Activated CD4-positive, alpha-beta T cell treated with anti-CD3 and anti-CD28 coated beads, Interleukin-2, Interleukin-6, amounts not matched to agents 100 ng/mL and 50 ng/mL, durations not matched to agents 16 hours and 8 hours (primary cell): Measurements from ENCODE around the gene C4BPB.

Source experiments
- DNase-seq: peaks from one replicate; pipeline ENCODE4 v3.0.0-alpha.2; 2020

The C4BPB gene

DNA sequence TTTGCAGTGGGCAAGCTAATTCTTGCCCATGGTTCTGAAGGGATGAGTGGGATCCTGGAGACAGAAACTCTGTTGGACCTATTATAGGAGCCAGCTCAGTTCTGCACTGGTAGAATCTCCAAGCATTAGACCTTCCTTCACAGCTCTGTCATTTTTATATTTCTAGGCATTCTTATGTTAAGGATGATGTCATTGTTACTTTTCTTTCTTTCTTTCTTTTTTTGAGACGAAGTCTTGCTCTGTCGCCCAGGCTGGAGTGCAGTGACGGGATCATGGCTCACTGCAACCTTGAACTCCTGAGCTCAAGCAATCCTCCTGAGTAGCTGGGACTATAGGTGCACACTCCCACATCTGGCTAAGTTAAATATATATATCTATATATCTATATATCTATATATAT, 28.1 kb upstream of the C4BPB start:
- no peak for DNase-seq

GRCh38 chr1:207062058-207062457, 26.6 kb upstream of the C4BPB start:
- DNase-seq = no peak

GRCh38 chr1:207063014-207063413, 25.6 kb upstream of the C4BPB start:
- no peak for DNase-seq

DNA sequence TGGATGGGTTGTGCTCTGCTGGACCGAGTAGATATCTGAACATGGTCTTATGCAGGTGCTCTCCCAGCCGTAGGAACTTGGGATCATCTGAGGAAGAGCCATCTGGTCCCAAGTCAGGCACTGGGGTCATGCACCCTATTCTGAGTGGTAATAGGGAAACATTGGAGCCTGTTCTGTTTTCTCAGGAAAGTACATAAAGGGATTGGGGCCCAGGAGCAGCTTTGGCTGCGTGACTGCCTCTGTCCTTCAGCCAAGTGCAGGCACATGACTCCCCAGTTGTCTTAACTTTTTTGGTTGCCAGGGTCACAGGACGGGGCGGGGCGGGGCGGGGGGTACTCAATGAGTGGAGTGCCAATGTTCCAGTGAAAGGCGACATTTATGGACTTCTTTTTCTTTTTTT, 24.1 kb upstream of the C4BPB start:
- DNase-seq = no peak

DNA sequence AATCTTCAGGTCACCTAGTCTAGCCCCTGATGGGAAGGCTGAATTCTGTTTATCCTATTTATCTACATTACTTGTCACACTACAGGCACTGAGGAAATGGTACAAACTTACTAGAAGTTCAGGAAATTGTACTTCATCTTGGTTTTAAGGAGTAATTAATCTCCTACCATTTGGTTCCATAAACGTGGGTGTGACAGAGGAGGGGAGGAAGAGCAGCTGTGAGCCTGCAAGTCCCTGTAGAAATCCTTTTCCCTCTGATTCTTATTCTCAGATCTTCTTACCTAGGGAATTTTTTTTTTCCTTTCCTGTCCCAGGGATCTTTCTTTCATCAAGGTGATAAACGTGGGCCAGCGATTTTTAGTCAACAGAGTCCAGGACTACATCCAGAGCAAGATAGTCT, 21.5 kb upstream of the C4BPB start:
- no peak for DNase-seq

- DNase-seq = no peak
Measured at GRCh38 chr1:207067665-207068064, 21.0 kb upstream of the C4BPB start.

- DNase-seq = no peak
Measured at GRCh38 chr1:207069061-207069460, 19.6 kb upstream of the C4BPB start.

DNA sequence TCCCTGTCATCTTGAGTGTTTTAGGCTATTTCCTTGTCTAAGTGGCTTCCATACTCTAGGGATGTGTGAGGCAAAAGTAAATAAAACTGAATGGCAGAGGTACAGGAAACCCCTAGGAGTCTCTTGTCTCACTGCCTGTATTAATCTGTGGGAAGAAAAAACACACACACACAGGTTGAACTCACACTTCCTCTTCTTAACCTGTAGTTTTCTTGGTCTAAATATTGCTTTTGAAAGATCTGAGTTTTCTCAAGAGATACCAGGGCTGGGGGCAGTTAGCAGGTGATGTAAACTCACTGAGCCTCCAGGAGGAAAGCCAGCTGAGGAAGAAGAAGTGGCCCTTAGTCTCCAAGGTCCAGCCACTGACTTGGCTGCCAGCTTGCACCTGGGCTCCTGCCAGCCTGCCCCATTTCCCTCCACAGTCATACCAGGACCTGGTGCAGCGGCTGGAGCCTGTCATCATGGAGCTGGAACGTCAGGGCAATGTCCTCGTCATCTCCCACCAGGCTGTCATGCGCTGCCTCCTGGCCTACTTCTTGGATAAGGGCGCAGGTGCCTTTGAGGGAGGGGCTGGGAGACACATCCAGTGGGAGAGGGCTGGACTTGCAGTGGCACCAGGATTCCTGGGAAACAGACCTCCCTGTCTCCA, 18.7 kb upstream of the C4BPB start:
- no peak for DNase-seq

- DNase-seq = no peak
Measured at GRCh38 chr1:207070811-207071210, 17.8 kb upstream of the C4BPB start.

DNA sequence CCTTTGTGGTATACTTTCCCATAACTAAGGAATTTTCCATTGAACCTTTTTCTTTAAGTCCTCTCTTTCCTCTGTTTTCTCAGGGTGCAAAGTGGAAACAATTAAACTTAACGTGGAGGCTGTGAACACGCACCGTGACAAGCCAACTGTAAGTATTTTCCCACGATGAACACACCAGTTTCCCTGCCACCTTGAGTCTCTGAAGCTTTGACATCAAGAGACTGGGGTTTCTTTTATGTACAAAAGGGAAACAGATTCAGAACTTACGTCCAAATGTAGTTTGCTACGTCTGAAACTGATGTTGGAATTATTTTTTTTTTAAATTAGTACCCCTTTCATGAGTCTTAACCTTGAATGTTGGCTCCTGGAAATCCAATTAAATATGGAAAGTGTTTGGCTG, 17.2 kb upstream of the C4BPB start:
- no peak for DNase-seq

DNA sequence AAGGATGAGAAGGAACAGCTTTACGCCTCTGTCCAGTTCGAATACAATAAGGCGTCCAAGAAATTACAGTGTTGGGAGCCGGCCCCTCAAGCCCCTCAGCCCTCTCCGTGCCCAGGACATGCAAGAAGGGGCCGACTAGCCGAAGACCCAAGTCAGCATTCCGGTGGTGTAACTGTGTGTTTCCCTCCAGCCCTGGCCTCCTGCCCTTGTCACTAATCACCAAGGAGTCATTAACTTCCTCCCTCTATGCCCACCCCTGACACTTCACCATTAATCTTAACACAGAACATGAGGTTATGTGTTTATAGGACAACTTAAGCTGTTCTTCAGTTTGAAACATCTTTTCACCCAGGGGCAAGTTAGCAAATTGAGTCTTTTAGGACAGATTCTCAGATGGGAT, 16.4 kb upstream of the C4BPB start:
- no peak for DNase-seq

GRCh38 chr1:207073906-207074820, 14.5 kb upstream of the C4BPB start:
- no peak for DNase-seq

- no peak for DNase-seq
Measured at GRCh38 chr1:207076181-207076955, 12.3 kb upstream of the C4BPB start.

DNA sequence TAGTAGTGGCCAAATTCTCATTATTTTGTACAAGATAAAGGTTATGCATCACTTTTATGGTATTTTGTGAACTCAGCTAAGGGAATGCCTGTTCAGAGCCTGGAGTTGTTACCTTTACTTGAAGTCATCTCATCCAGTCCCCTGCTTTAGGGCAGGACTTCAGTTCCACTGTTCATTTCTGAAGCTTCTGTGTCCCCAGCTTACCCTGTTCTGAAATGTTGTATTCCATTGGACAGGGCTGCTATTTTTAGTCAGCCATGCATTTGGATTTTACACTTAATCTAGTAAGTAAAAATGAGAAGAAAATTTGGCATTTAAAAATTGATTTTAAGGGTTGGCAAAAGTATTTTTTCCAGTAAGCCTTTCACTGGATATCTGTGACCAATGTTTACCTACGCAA, 11.6 kb upstream of the C4BPB start:
- no peak for DNase-seq

DNA sequence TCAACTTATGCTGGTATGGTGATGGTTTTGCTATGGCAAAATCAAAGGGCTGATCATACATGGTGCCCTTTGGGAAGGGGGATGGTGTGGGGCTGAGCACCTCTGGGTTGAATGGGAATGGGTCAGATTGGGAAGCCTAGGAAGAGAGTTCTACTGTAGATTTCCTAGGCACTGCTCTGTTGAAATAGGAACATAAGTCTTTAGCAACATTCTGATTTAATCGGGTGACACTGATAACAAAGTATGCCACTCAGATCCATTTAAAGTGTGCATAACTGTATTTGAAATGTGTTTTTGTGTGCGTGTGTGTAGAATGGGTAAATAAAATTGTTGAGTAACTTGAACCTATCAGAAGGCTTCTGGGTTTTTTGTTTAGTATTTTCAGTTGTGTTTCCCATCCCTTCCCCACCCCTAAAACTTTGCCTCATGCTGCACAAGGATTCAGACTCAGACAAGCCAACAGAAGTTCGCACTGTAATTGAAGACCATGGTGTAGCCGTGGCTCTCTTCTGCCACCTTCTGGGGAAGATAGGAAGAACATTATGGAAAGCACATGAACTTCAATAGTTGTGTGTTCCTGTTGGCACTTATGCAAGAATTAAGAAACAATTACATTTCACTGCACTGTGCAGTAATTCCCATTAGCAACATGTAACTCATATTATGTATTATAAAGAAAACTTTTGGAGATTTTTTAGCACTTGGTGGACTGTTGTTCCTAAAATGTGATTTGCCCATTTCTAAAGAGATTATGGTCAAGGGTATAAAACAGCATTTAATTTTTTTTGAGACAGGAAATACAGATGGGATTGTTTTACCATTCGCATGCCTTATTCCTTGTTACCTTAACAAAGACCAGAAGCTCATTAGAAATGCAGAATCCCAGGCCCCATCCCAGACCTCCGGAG, 10.9 kb upstream of the C4BPB start:
- peak; percentile 81 for DNase-seq

- no peak for DNase-seq
Measured at GRCh38 chr1:207078578-207079132, 10.0 kb upstream of the C4BPB start.

DNA sequence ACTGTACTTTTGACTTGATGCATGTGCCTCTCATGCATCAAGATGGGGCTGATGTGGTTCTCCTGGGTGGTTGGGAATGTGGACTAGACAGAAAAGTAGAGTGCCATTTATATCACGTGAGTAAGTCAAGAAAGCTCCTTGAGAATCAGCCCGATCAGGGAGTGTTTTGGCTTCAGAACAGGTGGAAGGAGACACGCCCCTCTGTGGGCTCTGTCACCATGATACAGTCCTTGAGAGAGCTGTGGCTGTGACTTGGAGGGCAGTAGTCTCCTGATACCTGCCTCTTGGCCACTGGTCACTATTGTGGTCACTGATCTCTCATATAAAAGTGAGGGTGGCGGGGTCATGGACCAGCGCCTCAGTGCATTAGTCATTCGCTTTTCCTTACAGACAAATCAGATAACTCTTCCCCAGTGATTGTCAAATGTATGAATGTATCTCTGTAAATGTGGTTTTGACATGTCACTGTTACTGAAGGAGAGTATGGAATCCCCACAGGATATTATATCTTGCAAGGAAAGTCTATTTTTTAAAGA, 8.9 kb upstream of the C4BPB start:
- DNase-seq = no peak

GRCh38 chr1:207081088-207081487, 7.6 kb upstream of the C4BPB start:
- no peak for DNase-seq

- no peak for DNase-seq
Measured at GRCh38 chr1:207081806-207082205, 6.9 kb upstream of the C4BPB start.

DNA sequence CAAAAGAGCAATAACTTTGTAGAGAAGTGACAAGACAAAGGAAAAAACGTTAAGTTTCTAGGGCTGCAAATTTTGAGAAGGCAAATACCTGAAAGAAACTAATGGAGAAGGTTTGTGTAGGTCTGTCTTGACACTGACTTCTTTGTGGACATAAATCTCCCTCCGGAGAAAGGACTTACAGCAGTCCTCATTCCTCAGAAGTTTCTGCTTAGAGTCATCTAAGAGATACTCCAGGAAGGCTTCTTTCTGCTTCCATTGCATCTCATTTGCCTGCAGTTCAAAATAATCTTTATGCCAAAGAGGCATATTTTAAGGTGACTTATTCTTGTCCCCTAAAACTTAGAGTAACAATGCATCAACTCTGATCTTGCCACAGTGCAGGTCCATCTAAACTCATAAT, 4.4 kb upstream of the C4BPB start:
- DNase-seq = no peak

DNA sequence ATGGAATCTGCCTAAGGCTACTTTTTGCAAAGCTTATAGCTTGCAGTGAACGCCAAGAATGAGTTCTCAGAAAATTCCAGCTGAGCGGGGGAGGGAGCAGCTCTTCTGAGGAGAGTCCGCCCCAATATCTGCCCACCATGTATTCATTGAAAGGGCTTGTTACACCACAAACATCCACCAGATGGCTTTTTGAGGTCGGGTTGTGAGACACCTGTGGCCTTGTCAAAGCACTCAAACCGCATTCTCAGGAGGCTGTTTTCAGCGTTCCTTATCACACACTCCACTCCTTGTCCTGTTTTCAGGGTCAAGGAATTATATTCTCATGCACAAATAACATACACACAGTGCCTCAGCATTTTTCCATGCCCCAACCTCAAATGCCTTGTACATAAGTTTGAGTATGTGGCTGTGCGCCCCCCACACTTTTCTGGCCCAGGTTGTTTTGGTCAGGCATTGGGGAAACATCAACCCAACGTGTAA, 3.9 kb upstream of the C4BPB start:
- peak; percentile 69 for DNase-seq

DNA sequence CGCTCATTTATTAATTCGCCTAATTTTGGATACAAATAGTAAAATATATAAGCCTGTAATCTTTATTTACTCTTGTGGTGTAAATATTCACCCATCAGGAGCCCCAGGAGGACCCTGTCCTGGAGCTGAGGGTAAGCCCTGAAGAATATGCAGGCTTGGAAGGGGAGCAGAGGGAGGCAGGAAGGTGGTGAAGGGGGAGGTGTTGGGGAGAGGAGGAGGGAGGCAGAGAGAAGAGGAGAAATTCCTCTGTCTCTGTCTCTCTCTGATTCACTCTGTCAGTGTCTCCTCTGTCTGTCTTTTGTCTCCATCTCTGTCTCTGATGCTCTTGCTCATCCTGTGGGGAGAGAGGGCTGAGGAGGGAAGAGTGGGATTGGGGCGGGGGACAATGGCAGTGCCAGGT, 2.8 kb upstream of the C4BPB start:
- no peak for DNase-seq
